PC-9 (cell line): Measurements from ENCODE around the gene SIK3.

Experiments used
- EZH2 ChIP-seq: fragments of 200-600 bp; sonication (generic); IDR thresholded peaks from 2 replicates; pipeline ENCODE4 v1.8.0; 2017; ENCODE audit warnings: antibody characterized with exemption, low read depth
- TF ChIP-seq, protein P1 (sequence below): fragments of 200-600 bp; sonication (generic); conservative IDR thresholded peaks from 2 replicates; pipeline ENCODE4 v1.6.1; 2017; ENCODE audit warnings: mixed run types, antibody characterized with exemption, mild to moderate bottlenecking, moderate library complexity

DNA sequence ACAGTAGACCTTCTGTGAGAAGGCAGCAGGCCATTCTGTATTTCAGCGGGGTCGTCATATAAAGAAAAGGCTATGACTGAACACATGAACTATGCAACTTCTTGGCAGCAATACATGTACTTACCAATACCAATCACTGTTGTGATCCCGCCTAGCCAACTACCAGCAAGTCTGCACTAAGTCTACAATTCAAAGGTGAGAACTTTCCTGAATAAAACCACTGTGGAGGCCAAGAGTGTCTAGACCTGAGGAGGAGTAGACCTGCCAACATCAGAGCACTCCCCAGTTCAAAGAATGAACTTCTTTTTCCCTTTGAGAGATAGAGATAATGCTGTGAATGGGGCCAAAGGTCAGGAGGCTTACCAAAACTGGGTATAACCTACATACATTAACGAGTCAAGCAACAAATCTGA, 108.2 kb downstream of the SIK3 start:
- TF ChIP-seq, protein P1, sequence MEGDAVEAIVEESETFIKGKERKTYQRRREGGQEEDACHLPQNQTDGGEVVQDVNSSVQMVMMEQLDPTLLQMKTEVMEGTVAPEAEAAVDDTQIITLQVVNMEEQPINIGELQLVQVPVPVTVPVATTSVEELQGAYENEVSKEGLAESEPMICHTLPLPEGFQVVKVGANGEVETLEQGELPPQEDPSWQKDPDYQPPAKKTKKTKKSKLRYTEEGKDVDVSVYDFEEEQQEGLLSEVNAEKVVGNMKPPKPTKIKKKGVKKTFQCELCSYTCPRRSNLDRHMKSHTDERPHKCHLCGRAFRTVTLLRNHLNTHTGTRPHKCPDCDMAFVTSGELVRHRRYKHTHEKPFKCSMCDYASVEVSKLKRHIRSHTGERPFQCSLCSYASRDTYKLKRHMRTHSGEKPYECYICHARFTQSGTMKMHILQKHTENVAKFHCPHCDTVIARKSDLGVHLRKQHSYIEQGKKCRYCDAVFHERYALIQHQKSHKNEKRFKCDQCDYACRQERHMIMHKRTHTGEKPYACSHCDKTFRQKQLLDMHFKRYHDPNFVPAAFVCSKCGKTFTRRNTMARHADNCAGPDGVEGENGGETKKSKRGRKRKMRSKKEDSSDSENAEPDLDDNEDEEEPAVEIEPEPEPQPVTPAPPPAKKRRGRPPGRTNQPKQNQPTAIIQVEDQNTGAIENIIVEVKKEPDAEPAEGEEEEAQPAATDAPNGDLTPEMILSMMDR: no peak
- TF ChIP-seq EZH2: no peak
